T47D (cell line): ENCODE measurements around the gene RABGGTB.
"Not testable (repeated sequence)": the region's sequence is repeated elsewhere in the genome, so short reads cannot be mapped to it uniquely, and the experiment has no call there.

Experiments
- DNase-seq, 2 experiments: peaks; one replicate each; pipeline versions ENCODE4 v3.0.0 to v3.0.0-alpha.2; 2011 to 2012; ENCODE audit warnings: low read depth in 1 of 2, low spot score in 1 of 2
- JUND ChIP-seq: IDR thresholded peaks from 2 replicates; pipeline ENCODE4 v1.6.1; 2012; ENCODE audit warnings: low read depth
- in situ Hi-C: cut with HindIII; loops from 2 replicates; pipeline ENCODE4 v1.10.0; 2016; ENCODE audit warnings: low sequenced_read_pairs, low pct_unique_long_range_greater_than_20kb

RABGGTB gene

GRCh38 chr1:75785320-75785982 lies 605 bp upstream of the RABGGTB start:
- no peak for DNase-seq
- in situ Hi-C loops = no loop called here
- no peak for TF ChIP-seq JUND

- in situ Hi-C loops = no loop called here
- no peak for DNase-seq
- TF ChIP-seq JUND = no peak
These were observed 941 bp downstream of the RABGGTB start for GRCh38 chr1:75786901-75787493.

GRCh38 chr1:75787524-75787923 lies 1.5 kb downstream of the RABGGTB start:
- in situ Hi-C loops = no loop called here
- no peak for TF ChIP-seq JUND
- DNase-seq = no peak

DNA sequence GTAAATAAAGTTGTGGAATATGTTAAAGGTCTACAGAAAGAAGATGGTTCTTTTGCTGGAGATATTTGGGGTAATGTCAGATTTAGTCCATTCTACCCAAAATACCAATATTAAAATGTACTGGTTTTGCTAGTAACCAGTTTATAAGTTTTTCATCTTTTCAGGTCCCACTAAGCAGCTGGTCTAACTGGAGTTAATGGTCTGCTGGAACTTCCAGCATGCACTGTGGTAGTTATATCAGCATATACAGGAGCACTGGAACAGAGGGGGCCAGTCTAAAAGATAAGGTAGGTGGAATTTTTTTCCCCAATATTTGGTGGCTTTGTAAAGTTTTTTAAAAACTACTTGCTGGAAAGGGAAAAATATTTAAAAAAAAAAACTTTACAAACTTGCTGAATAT lies 3.9 kb downstream of the RABGGTB start:
- in situ Hi-C loops = no loop called here
- no peak for TF ChIP-seq JUND
- no peak for DNase-seq

GRCh38 chr1:75791022-75791421 lies 5.0 kb downstream of the RABGGTB start:
- peak; percentile 49 for TF ChIP-seq JUND

DNA sequence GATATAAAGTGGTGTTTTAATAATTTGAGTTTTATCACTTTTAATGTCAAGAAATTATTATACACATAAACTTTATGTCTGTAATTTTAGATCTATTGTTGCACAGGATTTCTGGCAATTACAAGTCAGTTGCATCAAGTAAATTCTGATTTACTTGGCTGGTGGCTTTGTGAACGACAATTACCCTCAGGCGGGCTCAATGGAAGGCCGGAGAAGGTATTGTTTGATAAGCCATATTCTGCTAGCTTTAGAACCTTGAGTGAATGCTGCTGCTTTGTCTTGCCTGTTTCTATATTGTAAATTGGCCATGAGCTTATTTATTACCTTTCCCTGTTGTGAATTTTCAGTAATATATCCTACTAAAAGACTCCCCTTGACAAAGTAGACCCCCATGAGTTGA lies 6.0 kb downstream of the RABGGTB start:
- no peak for DNase-seq
- in situ Hi-C loops = no loop called here

More at GRCh38 chr1:75791022-75791421, 5.0 kb downstream of the RABGGTB start:
- in situ Hi-C loops = no loop called here
- DNase-seq = peak in 1 of 2 experiments; percentile 45

DNA sequence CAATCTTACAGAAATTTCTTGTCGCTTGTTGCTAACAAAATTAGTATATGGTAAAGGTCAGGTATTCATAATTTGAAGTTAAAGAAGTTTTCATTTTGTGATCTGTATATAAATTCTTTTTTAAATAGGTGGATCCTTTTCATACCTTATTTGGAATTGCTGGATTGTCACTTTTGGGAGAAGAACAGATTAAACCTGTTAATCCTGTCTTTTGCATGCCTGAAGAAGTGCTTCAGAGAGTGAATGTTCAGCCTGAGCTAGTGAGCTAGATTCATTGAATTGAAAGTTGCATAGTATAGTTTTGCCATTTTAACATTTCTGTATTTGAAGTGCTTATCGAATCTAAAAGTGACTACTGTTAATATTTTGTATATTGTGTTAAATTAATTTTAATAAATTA lies 8.3 kb downstream of the RABGGTB start:
- peak in 1 of 2 experiments; percentile 39 for DNase-seq
- in situ Hi-C loops = no loop called here
- no peak for TF ChIP-seq JUND

More for the DNA sequence above, 6.0 kb downstream of the RABGGTB start:
- no peak for TF ChIP-seq JUND

GRCh38 chr1:75795703-75796193 lies 9.7 kb downstream of the RABGGTB start:
- no peak for DNase-seq
- no peak for TF ChIP-seq JUND
- in situ Hi-C loops = no loop called here

GRCh38 chr1:75796376-75797272 lies 10.6 kb downstream of the RABGGTB start, which contains the start of gene MSH4:
Gene MSH4, plus strand, starts transcription at chr1:75796882. Its CDS starts 104 bp downstream, at chr1:75796986.
- in situ Hi-C loops = no loop called here
- no peak for DNase-seq
- no peak for TF ChIP-seq JUND

DNA sequence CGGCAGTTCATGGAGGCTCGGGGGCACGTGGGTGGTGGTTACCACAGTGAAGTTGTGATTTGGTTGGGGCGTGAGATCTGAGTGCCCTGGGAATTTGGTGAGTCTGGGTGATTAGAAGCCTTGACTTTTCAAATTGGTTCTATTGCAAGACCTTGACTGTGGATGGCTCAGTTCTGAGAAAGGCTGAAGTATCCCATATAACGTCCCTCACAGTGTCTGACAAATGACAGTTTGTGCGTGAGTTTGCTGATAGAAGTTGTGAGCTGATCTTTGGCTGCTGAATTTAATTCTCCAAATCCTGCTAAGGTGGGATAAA lies 11.2 kb downstream of the RABGGTB start:
- no peak for DNase-seq
- TF ChIP-seq JUND = no peak
- in situ Hi-C loops = no loop called here

- TF ChIP-seq JUND = no peak
- DNase-seq = no peak
These were observed 11.7 kb downstream of the RABGGTB start for GRCh38 chr1:75797606-75798216.

GRCh38 chr1:75801480-75801879 lies 15.4 kb downstream of the RABGGTB start:
- in situ Hi-C loops = not testable (repeated sequence)

More at GRCh38 chr1:75797606-75798216, 11.7 kb downstream of the RABGGTB start:
- in situ Hi-C loops = no loop called here

More at GRCh38 chr1:75801480-75801879, 15.4 kb downstream of the RABGGTB start:
- DNase-seq = not testable (repeated sequence)
